A673 (cell line): ENCODE data around the gene NRXN2. TPM values are rescaled to one million over a fixed set of nuclear protein-coding genes. Genes with fewer than 3 reads are reported as not detected.
A peak's percentile ranks its signal among the peaks of the same experiment; 100 is the strongest.

Experiments
- BruUV-seq: library from RNA; stranded (reverse); fragments of 400-500 nt; replicated peaks from 2 replicates; lab custom pipeline; 2021; lab: Mats Ljungman, UMichigan
- CTCF ChIA-PET: fragments of 300-600 bp; sonication (Branson Sonifier 250); formaldehyde crosslinking; loops from one replicate; lab custom pipeline; 2022; ENCODE audit warnings: antibody characterized with exemption; lab: Charles Lee
- POLR2A ChIA-PET: fragments of 300-600 bp; sonication (Branson Sonifier 250); formaldehyde crosslinking; loops from one replicate; lab custom pipeline; 2022; ENCODE audit warnings: antibody characterized with exemption; ENCODE audit not compliant: low non-redundant PET; lab: Charles Lee
- DNase-seq: peaks from one replicate; pipeline ENCODE4 v3.0.0-alpha.2; 2015; ENCODE audit warnings: low spot score
- H3K27ac ChIP-seq: fragments of 200-600 bp; sonication (generic); 2 replicates; pipeline ENCODE4 v1.5.1; 2016; ENCODE audit warnings: mixed run types, low read depth, mild to moderate bottlenecking, mixed read lengths, antibody characterized with exemption, low read length; ENCODE audit not compliant: poor library complexity, severe bottlenecking
- H3K27me3 ChIP-seq: fragments of 200-600 bp; sonication (generic); replicated peaks from 2 replicates; pipeline ENCODE4 v1.6.1; 2017; ENCODE audit warnings: mixed run types, low read depth, mild to moderate bottlenecking, mixed read lengths, antibody characterized with exemption, low read length; ENCODE audit not compliant: insufficient read depth, poor library complexity
- H3K36me3 ChIP-seq: fragments of 200-600 bp; sonication (generic); 2 replicates; pipeline ENCODE4 v1.6.1; 2016; ENCODE audit warnings: mixed run types, mild to moderate bottlenecking, mixed read lengths, antibody characterized with exemption, low read length; ENCODE audit not compliant: insufficient read depth, poor library complexity, severe bottlenecking
- H3K4me1 ChIP-seq: fragments of 200-600 bp; sonication (generic); 2 replicates; pipeline ENCODE4 v1.6.1; 2017; ENCODE audit warnings: mixed run types, mild to moderate bottlenecking, mixed read lengths, antibody characterized with exemption, low read length; ENCODE audit not compliant: insufficient read depth, poor library complexity, severe bottlenecking
- H3K4me3 ChIP-seq: fragments of 200-600 bp; sonication (generic); 2 replicates; pipeline ENCODE4 v1.5.1; 2016; ENCODE audit warnings: low read depth, mixed run types, mild to moderate bottlenecking, mixed read lengths, low read length; ENCODE audit not compliant: poor library complexity, severe bottlenecking
- H3K9me3 ChIP-seq: fragments of 200-600 bp; sonication (generic); 2 replicates; pipeline ENCODE4 v1.6.1; 2016; ENCODE audit warnings: mixed run types, low read depth, mild to moderate bottlenecking, mixed read lengths, antibody characterized with exemption, low read length; ENCODE audit not compliant: poor library complexity, severe bottlenecking
- EZH2 ChIP-seq: fragments of 200-600 bp; sonication (generic); IDR thresholded peaks from 2 replicates; pipeline ENCODE4 v1.6.1; 2017; ENCODE audit warnings: borderline replicate concordance, low read depth, mild to moderate bottlenecking, mixed read lengths, antibody characterized with exemption, low read length; ENCODE audit not compliant: poor library complexity, severe bottlenecking
- intact Hi-C: fragments of 100-400 bp; cut with micrococcal nuclease; formaldehyde crosslinking; loops from one replicate; pipeline ENCODE4 v1.10.0; 2022; ENCODE audit not compliant: unreplicated experiment
- total RNA-seq: library from RNA; stranded (reverse); gene quantifications from 2 replicates; pipeline ENCODE4 v1.2.3, GENCODE V29; 2021
- TF ChIP-seq, protein P1 (sequence below): fragments of 300-800, 200-600 bp; sonication (generic); conservative IDR thresholded peaks from 2 replicates; pipeline ENCODE4 v1.5.1; 2017; ENCODE audit warnings: low read depth, mild to moderate bottlenecking, antibody characterized with exemption, low read length, moderate library complexity, mixed read lengths

Gene NRXN2
- total RNA-seq, 1 experiment from 2014 or later, result 5.0 TPM

DNA sequence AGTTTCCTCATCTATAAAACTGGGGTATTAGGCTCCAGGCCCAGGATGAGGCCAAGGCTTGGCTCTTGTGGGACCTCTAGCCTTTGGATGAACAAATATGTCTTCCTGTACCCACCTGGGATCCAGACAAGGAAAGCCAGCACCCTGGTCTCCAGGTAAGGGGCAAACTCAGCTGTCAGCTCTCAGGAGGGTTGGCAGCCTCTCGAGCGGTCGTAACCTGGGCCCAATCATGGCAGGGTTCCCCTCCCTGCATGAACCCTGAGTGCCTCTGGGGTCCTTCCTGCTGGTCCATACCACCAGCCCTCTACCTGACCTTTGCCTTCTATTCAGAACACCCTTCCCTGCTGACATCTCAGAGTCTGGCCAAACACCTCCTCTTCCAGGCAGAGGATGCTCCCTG is 112.4 kb downstream of the NRXN2 start:
- Histone ChIP-seq H3K36me3 (no peaks in the 10 kb centered on the region), H3K4me1 (no peaks in the 10 kb centered on the region), H3K4me3 (no peak overlapping the region), H3K27me3 (no peaks in the 10 kb centered on the region), H3K9me3 (no peaks in the 10 kb centered on the region), H3K27ac (no peak overlapping the region)
- ChIA-PET CTCF (no interaction called here), POLR2A (no interaction called here)
- TF ChIP-seq, protein P1, sequence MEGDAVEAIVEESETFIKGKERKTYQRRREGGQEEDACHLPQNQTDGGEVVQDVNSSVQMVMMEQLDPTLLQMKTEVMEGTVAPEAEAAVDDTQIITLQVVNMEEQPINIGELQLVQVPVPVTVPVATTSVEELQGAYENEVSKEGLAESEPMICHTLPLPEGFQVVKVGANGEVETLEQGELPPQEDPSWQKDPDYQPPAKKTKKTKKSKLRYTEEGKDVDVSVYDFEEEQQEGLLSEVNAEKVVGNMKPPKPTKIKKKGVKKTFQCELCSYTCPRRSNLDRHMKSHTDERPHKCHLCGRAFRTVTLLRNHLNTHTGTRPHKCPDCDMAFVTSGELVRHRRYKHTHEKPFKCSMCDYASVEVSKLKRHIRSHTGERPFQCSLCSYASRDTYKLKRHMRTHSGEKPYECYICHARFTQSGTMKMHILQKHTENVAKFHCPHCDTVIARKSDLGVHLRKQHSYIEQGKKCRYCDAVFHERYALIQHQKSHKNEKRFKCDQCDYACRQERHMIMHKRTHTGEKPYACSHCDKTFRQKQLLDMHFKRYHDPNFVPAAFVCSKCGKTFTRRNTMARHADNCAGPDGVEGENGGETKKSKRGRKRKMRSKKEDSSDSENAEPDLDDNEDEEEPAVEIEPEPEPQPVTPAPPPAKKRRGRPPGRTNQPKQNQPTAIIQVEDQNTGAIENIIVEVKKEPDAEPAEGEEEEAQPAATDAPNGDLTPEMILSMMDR, result no peak
- TF ChIP-seq EZH2, result no peak
- BruUV-seq, result no TSS peak
- intact Hi-C loops, result no loop called here
- no peak for DNase-seq

DNA sequence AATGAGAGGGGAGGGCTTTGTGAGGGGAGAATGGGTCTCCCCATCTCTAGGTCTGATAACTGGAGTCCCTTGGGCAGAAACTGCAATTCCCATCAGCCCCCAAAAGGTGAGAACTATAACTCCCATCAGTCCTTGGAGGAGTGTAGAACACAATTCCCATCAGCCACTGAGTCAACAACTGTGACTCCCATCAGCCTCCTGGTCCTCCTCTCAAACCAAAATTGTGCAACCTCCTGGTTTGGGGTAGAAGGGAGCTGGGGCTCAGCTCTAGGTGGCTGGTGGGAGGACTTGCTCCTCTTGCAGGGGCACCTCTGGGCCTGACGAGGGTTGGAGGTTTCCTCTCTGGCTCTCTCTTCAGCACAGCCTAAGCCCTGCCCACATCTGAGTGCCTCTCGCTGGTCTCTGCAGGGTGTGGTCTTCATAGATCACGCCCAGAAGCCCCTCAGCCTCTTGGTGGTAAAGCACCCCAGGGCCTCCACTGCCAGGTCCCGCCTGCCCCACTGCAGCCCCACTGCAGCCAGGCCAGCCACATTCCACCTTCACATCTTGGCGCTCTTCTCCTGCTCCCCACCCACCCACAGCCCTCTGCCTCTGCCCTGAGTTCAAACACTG is 113.5 kb downstream of the NRXN2 start:
- DNase-seq, result peak; percentile 40
- Histone ChIP-seq H3K9me3 (no peaks in the 10 kb centered on the region), H3K36me3 (no peaks in the 10 kb centered on the region), H3K27ac (no peak overlapping the region), H3K27me3 (no peaks in the 10 kb centered on the region), H3K4me3 (no peak overlapping the region), H3K4me1 (no peaks in the 10 kb centered on the region)
- ChIA-PET CTCF (interaction anchor here (0.6 kb wide), 1 partner anchor 373 kb away, joined by 3 read pairs; no protein-coding TSS in a partner anchor), POLR2A (no interaction called here)
- intact Hi-C loops, result no loop called here
- no TSS peak for BruUV-seq
- TF ChIP-seq EZH2, result no peak
- TF ChIP-seq, protein P1, result no peak

DNA sequence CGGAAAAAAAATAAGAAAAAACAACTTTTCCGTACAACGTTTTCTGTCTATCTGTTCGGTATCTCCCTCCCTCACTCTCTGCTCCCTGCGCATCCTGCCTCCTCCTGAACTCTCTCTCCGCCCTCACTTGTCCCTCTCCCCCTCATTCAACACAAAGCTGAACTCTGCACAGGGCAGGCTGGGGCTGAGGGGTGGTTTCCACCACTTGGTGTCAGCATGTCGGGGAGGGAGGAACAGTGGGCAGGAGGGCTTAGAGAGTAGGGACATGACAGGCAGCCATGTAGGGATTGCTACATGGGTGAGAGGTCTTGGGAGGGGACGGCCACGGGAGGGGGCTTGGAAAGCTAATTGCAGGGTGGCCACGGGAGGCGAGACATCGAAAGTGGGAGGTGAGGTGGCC is 114.4 kb downstream of the NRXN2 start:
- POLR2A ChIA-PET, result no interaction called here
- intact Hi-C loops, result no loop called here
- no peaks in the 10 kb centered on the region for H3K36me3 ChIP-seq

More for the DNA sequence above, 114.4 kb downstream of the NRXN2 start:
- Histone ChIP-seq H3K27me3 (no peaks in the 10 kb centered on the region), H3K9me3 (no peaks in the 10 kb centered on the region), H3K4me1 (no peaks in the 10 kb centered on the region), H3K4me3 (no peak overlapping the region), H3K27ac (no peak overlapping the region)
- no peak for DNase-seq
- no TSS peak for BruUV-seq
- TF ChIP-seq, protein P1, result no peak
- no peak for TF ChIP-seq EZH2
- CTCF ChIA-PET, result interaction anchor here (0.6 to 0.7 kb wide), 2 partner anchors 16 to 277 kb away, joined by 3 to 5 read pairs; no protein-coding TSS in a partner anchor
